AG04450 (cell line): Measurements from ENCODE around the gene IL1RAP. TPM values are rescaled to one million over a fixed set of nuclear protein-coding genes. Genes with fewer than 3 reads are reported as not detected.

ENCODE experiments used
- CTCF ChIA-PET: fragments of 300-600, 350-600 bp; formaldehyde crosslinking; extraction: SDS; loops from one replicate; lab custom pipeline; 2022; ENCODE audit warnings: antibody characterized with exemption, inconsistent platforms; lab: Charles Lee
- POLR2A ChIA-PET: fragments of 350-600 bp; formaldehyde crosslinking; extraction: SDS; loops from one replicate; lab custom pipeline; 2021; ENCODE audit warnings: antibody characterized with exemption, inconsistent platforms; lab: Yijun Ruan, JAX
- DNase-seq: peaks from one replicate; pipeline ENCODE4 v3.0.0-alpha.2; 2011; ENCODE audit warnings: low read depth, low spot score
- H3K27ac ChIP-seq: one replicate; pipeline ENCODE4 v1.5.1; 2012; ENCODE audit warnings: low read depth, low read length, control low read depth
- H3K27me3 ChIP-seq: one replicate; pipeline ENCODE4 v1.6.0; 2012; ENCODE audit warnings: low read length; ENCODE audit not compliant: control insufficient read depth, insufficient read depth
- H3K4me3 ChIP-seq: 2 replicates; pipeline ENCODE4 v1.5.1; 2011; ENCODE audit warnings: mild to moderate bottlenecking, low read depth, low read length, control low read depth
- H3K9me3 ChIP-seq: 2 replicates; pipeline ENCODE4 v1.5.1; 2012; ENCODE audit warnings: low read length; ENCODE audit not compliant: control insufficient read depth, insufficient read depth
- polyA plus RNA-seq: library from polyadenylated mRNA; depleted of rRNA; stranded (reverse); fragments of >200 nt; gene quantifications from 2 replicates; pipeline ENCODE4 v1.2.3, GENCODE V29; 2011
- TF ChIP-seq, protein P1 (sequence below): IDR thresholded peaks from 2 replicates; pipeline ENCODE4 v1.5.1; 2011; ENCODE audit warnings: low read depth, low read length, control low read depth, inconsistent platforms

The IL1RAP gene
- polyA plus RNA-seq, 1 experiment, result 9.9 TPM

- Histone ChIP-seq H3K9me3 (no peaks in the 10 kb centered on the region), H3K27me3 (no peaks in the 10 kb centered on the region), H3K27ac (no peak overlapping the region), H3K4me3 (no peak overlapping the region)
- POLR2A ChIA-PET, result no interaction called here
- CTCF ChIA-PET, result interaction anchor here (1.2 kb wide), 1 partner anchor 10 kb away, joined by 3 read pairs; no protein-coding TSS in a partner anchor
- no peak for DNase-seq
- TF ChIP-seq, protein P1, sequence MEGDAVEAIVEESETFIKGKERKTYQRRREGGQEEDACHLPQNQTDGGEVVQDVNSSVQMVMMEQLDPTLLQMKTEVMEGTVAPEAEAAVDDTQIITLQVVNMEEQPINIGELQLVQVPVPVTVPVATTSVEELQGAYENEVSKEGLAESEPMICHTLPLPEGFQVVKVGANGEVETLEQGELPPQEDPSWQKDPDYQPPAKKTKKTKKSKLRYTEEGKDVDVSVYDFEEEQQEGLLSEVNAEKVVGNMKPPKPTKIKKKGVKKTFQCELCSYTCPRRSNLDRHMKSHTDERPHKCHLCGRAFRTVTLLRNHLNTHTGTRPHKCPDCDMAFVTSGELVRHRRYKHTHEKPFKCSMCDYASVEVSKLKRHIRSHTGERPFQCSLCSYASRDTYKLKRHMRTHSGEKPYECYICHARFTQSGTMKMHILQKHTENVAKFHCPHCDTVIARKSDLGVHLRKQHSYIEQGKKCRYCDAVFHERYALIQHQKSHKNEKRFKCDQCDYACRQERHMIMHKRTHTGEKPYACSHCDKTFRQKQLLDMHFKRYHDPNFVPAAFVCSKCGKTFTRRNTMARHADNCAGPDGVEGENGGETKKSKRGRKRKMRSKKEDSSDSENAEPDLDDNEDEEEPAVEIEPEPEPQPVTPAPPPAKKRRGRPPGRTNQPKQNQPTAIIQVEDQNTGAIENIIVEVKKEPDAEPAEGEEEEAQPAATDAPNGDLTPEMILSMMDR, result no peak
These were observed 8.8 kb downstream of the IL1RAP start for GRCh38 chr3:190522621-190523222.

DNA sequence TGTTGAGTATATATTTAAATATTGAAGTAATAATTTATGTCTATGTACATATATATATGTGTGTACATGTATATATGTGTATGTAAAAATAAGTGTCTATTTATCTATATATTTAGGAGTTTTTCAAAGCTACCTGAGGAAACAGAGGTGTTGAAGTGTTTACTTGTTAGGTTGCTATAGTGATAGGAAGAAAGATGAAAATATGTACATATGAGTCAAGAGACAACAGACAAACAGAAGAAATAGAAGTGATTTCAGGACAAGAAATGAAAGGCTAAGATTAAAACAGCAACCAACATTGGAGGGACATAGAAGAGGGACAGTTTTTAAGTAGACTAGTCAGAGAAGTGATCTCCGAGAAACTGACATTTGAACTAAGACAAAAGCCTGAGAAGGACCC lies 11.1 kb downstream of the IL1RAP start:
- H3K27me3 ChIP-seq, result no peaks in the 10 kb centered on the region
- ChIA-PET POLR2A (no interaction called here), CTCF (interaction anchor here (0.5 kb wide), 1 partner anchor 10 kb away, joined by 3 read pairs; no protein-coding TSS in a partner anchor)
- H3K4me3 ChIP-seq, result no peak overlapping the region
- no peak for DNase-seq
- TF ChIP-seq, protein P1, result no peak
- no peak overlapping the region for H3K27ac ChIP-seq
- no peaks in the 10 kb centered on the region for H3K9me3 ChIP-seq

GRCh38 chr3:190525634-190526033 lies 11.7 kb downstream of the IL1RAP start:
- POLR2A ChIA-PET, result no interaction called here
- DNase-seq, result no peak
- H3K27ac ChIP-seq, result no peak overlapping the region
- H3K4me3 ChIP-seq, result no peak overlapping the region
- TF ChIP-seq, protein P1, result no peak
- no peaks in the 10 kb centered on the region for H3K27me3 ChIP-seq
- no peaks in the 10 kb centered on the region for H3K9me3 ChIP-seq
- CTCF ChIA-PET, result interaction anchor here (0.9 kb wide), 1 partner anchor 9 kb away, joined by 3 read pairs; no protein-coding TSS in a partner anchor

GRCh38 chr3:190526787-190527762 lies 13.2 kb downstream of the IL1RAP start:
- Histone ChIP-seq H3K4me3 (no peak overlapping the region), H3K9me3 (no peaks in the 10 kb centered on the region), H3K27me3 (no peaks in the 10 kb centered on the region), H3K27ac (no peak overlapping the region)
- ChIA-PET POLR2A (no interaction called here), CTCF (interaction anchor here (1.2 kb wide), 1 partner anchor 13 kb away, joined by 3 read pairs; the partner anchor contains the start of gene IL1RAP)
- TF ChIP-seq, protein P1, result no peak
- DNase-seq, result no peak
